Endothelial cell of umbilical vein (primary cell): Measurements from ENCODE around the gene CEBPB. TPM values are rescaled to one million over a fixed set of nuclear protein-coding genes. Genes with fewer than 3 reads are reported as not detected.
A peak's percentile ranks its signal among the peaks of the same experiment; 100 is the strongest.

Experiments
- BruUV-seq: library from RNA; stranded (reverse); fragments of 400-500 nt; replicated peaks from 2 replicates; lab custom pipeline; 2021; lab: Mats Ljungman, UMichigan
- CTCF ChIA-PET: fragments of 300-600, 350-600 bp; sonication (Branson Sonifier 250); formaldehyde crosslinking; loops from one replicate; lab custom pipeline; 2021; ENCODE audit warnings: antibody characterized with exemption, inconsistent platforms; lab: Charles Lee
- POLR2A ChIA-PET: fragments of 300-600, 350-600 bp; sonication (Branson Sonifier 250); formaldehyde crosslinking; loops from one replicate; lab custom pipeline; 2021; ENCODE audit warnings: antibody characterized with exemption, inconsistent platforms; lab: Charles Lee
- DNase-seq: peaks from one replicate; pipeline ENCODE4 v3.0.0-alpha.2; 2011; ENCODE audit warnings: low read depth, low spot score
- FAIRE-seq: peaks from 2 replicates; lab custom pipeline; 2011; peaks lifted over from hg19 to GRCh38; lab: Jason Lieb, UNC
- H2AFZ ChIP-seq: 2 replicates; pipeline ENCODE4 v1.6.0; 2012; ENCODE audit warnings: low read depth, low read length, control low read depth, inconsistent platforms
- H3K27ac ChIP-seq: 2 replicates; pipeline ENCODE4 v1.5.1; 2011; ENCODE audit warnings: low read depth, mild to moderate bottlenecking, control low read depth, low read length, moderate library complexity; ENCODE audit not compliant: insufficient read depth
- H3K27me3 ChIP-seq, 2 experiments: 2 replicates each; pipeline versions ENCODE4 v1.6.0 to v1.6.1; 2011; ENCODE audit warnings: low read length in 2 of 2, mixed read lengths in 1 of 2; ENCODE audit not compliant: control insufficient read depth in 2 of 2, insufficient read depth in 2 of 2
- H3K36me3 ChIP-seq, 2 experiments: 2 replicates in 1 of 2; 3 replicates in 1 of 2; pipeline ENCODE4 v1.5.1; 2011; ENCODE audit warnings: low read length in 2 of 2, mild to moderate bottlenecking in 1 of 2, moderate library complexity in 1 of 2; ENCODE audit not compliant: control insufficient read depth in 2 of 2, insufficient read depth in 2 of 2; ENCODE audit errors: extremely low read depth in 1 of 2
- H3K4me1 ChIP-seq: 3 replicates; pipeline ENCODE4 v1.5.1; 2011; ENCODE audit warnings: mild to moderate bottlenecking, low read length; ENCODE audit not compliant: control insufficient read depth, insufficient read depth; ENCODE audit errors: extremely low read depth
- H3K4me2 ChIP-seq: 2 replicates; pipeline ENCODE4 v1.6.1; 2011; ENCODE audit warnings: low read length, control low read depth, mixed read lengths; ENCODE audit not compliant: insufficient read depth
- H3K4me3 ChIP-seq, 3 experiments: fragments of 200-600 bp in 1 of 3; sonication (generic), shearing (Covaris generic) in 1 of 3; replicated peaks in 1 of 3; 2 replicates each; pipeline ENCODE4 v1.5.1; 2011 to 2016; ENCODE audit warnings: control low read depth in 3 of 3, low read length in 3 of 3, mild to moderate bottlenecking in 2 of 3, inconsistent platforms in 1 of 3, low read depth in 1 of 3, moderate library complexity in 1 of 3; ENCODE audit not compliant: insufficient read depth in 1 of 3
- H3K79me2 ChIP-seq: 2 replicates; pipeline ENCODE4 v1.6.0; 2012; ENCODE audit warnings: low read length, inconsistent platforms; ENCODE audit not compliant: control insufficient read depth, insufficient read depth
- H3K9ac ChIP-seq: replicated peaks from 2 replicates; pipeline ENCODE3; 2011; ENCODE audit warnings: low read length, control low read depth; ENCODE audit not compliant: insufficient read depth; ENCODE audit errors: extremely low read depth
- H3K9me1 ChIP-seq: replicated peaks from 3 replicates; pipeline ENCODE4 v1.6.0; 2011; ENCODE audit warnings: mild to moderate bottlenecking, low read length; ENCODE audit not compliant: control insufficient read depth, insufficient read depth; ENCODE audit errors: extremely low read depth
- H3K9me3 ChIP-seq: replicated peaks from 2 replicates; pipeline ENCODE4 v1.5.1; 2012; ENCODE audit warnings: low read length, inconsistent platforms; ENCODE audit not compliant: control insufficient read depth, insufficient read depth
- H4K20me1 ChIP-seq: replicated peaks from 2 replicates; pipeline ENCODE3; 2011; ENCODE audit warnings: mild to moderate bottlenecking, low read length; ENCODE audit not compliant: control insufficient read depth, insufficient read depth; ENCODE audit errors: extremely low read depth
- CTCF ChIP-seq, 2 donors: IDR thresholded peaks; 1 replicate in 1 of 2; 2 replicates in 1 of 2; pipeline ENCODE4 v1.5.1; 2011; ENCODE audit warnings: low read length in 2 of 2, mild to moderate bottlenecking in 2 of 2, moderate library complexity in 2 of 2, control low read depth in 1 of 2, inconsistent platforms in 1 of 2, low read depth in 1 of 2; ENCODE audit not compliant: insufficient read depth in 1 of 2; ENCODE audit errors: extremely low read depth in 1 of 2
- EZH2 ChIP-seq: IDR thresholded peaks from 2 replicates; pipeline ENCODE4 v1.6.1; 2012; ENCODE audit warnings: borderline replicate concordance, low read depth, mild to moderate bottlenecking, moderate library complexity, low read length, inconsistent platforms; ENCODE audit not compliant: severe bottlenecking
- FOS ChIP-seq: IDR thresholded peaks from 2 replicates; pipeline ENCODE4 v1.6.1; 2011; ENCODE audit warnings: mild to moderate bottlenecking, low read length, moderate library complexity, borderline replicate concordance; ENCODE audit not compliant: insufficient read depth
- GATA2 ChIP-seq: IDR thresholded peaks from 2 replicates; pipeline ENCODE4 v1.7.0; 2011; ENCODE audit warnings: low read depth, mild to moderate bottlenecking, moderate library complexity, mixed read lengths, low read length; ENCODE audit not compliant: insufficient read length, insufficient read depth
- JUN ChIP-seq: IDR thresholded peaks from 2 replicates; pipeline ENCODE4 v1.6.1; 2011; ENCODE audit warnings: borderline replicate concordance, low read depth; ENCODE audit not compliant: insufficient read length, insufficient read depth
- MAX ChIP-seq: IDR thresholded peaks from 2 replicates; pipeline ENCODE4 v1.6.1; 2011; ENCODE audit not compliant: insufficient read depth, insufficient read length
- MYC ChIP-seq: IDR thresholded peaks from one replicate; pipeline ENCODE4 v1.6.1; 2011; ENCODE audit warnings: mild to moderate bottlenecking, low read depth, low read length
- POLR2A ChIP-seq: IDR thresholded peaks from 2 replicates; pipeline ENCODE4 v1.6.1; 2012; ENCODE audit warnings: low read depth, mild to moderate bottlenecking, control low read depth, low read length
- POLR2AphosphoS5 ChIP-seq: IDR thresholded peaks from 2 replicates; pipeline ENCODE4 v1.6.1; 2012; ENCODE audit warnings: low read depth, mild to moderate bottlenecking, control low read depth, low read length, moderate library complexity; ENCODE audit not compliant: insufficient read depth
- dilution Hi-C: fragments of 300-500 bp; cut with MboI; formaldehyde crosslinking; loops from one replicate; pipeline ENCODE4 v1.15.0; 2019; ENCODE audit warnings: low sequenced_read_pairs; ENCODE audit not compliant: extremely low pct_ligation_motif_present
- intact Hi-C: fragments of 100-400 bp; cut with micrococcal nuclease; formaldehyde crosslinking; loops from one replicate; pipeline ENCODE4 v1.10.0; 2022
- polyA plus RNA-seq, 4 experiments: library from polyadenylated mRNA; depleted of rRNA in 3 of 4; stranded (reverse) in 3 of 4; unstranded in 1 of 4; fragments of >200 nt; gene quantifications; 2 replicates each; pipeline versions ENCODE4 v1.2.1 to v1.2.3, GENCODE V29; 2011 to 2012; ENCODE audit warnings: missing spikeins in 1 of 4
- total RNA-seq: library from RNA; stranded (reverse); gene quantifications from 2 replicates; pipeline ENCODE4 v1.2.3, GENCODE V29; 2021

CEBPB gene
- total and polyA plus RNA-seq, 2 donors (not counting 3 experiments of a cell fraction or from before 2014, with no cell fraction given) = 3.7 to 11.4 TPM

- DNase-seq (no peak), FAIRE-seq (no peak)
- H3K4me1 ChIP-seq = peaks cover 55% of the 10 kb centered on the region
- no TSS peak for BruUV-seq
- POLR2A ChIA-PET = interaction anchor here (0.9 to 1.1 kb wide), 2 partner anchors 10 to 25 kb away, joined by 3 to 4 read pairs; no protein-coding TSS in a partner anchor
- peaks cover 88% of the 10 kb centered on the region for H3K79me2 ChIP-seq
- peaks cover 26 to 28% of the 10 kb centered on the region in 2 experiments for H3K36me3 ChIP-seq
- TF ChIP-seq POLR2A (no peak), FOS (no peak), MAX (no peak), GATA2 (no peak), CTCF (IDR thresholded peaks at IDR 0.05; ENCODE audit: extremely low read depth in 1 of 2, insufficient read depth in 1 of 2, low read depth in 1 of 2, low read length in 2 of 2) (no peak), MYC (no peak), POLR2AphosphoS5 (no peak), JUN (no peak), EZH2 (no peak)
- dilution Hi-C loops (no loop called here), intact Hi-C loops (loop anchor here (1.0 kb wide), 1 partner anchor 28 kb away; no protein-coding TSS in a partner anchor)
- no peaks in the 10 kb centered on the region for H3K9me1 ChIP-seq
- no peak overlapping the region for H2AFZ ChIP-seq
- no peaks in the 10 kb centered on the region for H3K27me3 ChIP-seq
- peak overlapping the region; percentile 82 for H3K27ac ChIP-seq
- H3K9me3 ChIP-seq = no peaks in the 10 kb centered on the region
- H3K9ac ChIP-seq = no peak overlapping the region
- CTCF ChIA-PET = interaction anchor here (1.3 to 2.2 kb wide), 8 partner anchors 11 to 162 kb away, joined by 5 to 10 read pairs (median 9); no protein-coding TSS in a partner anchor
- H3K4me3 ChIP-seq = no peak overlapping the region
- no peak overlapping the region for H3K4me2 ChIP-seq
- no peaks in the 10 kb centered on the region for H4K20me1 ChIP-seq
Observed at GRCh38 chr20:50141018-50141675, 49.5 kb upstream of the CEBPB start.
